HEK293 (cell line): Measurements from ENCODE around the gene TCEAL1.

Source experiments
- ZNF560 ChIP-seq: fragments of 450-650 bp; formaldehyde crosslinking; IDR thresholded peaks from 2 replicates; pipeline ENCODE4 v1.5.1; 2017; ENCODE audit warnings: missing biosample characterization, missing genetic modification characterization, borderline replicate concordance
- TF ChIP-seq, protein P1 (sequence below): fragments of 450-650 bp; formaldehyde crosslinking; IDR thresholded peaks from 2 replicates; pipeline ENCODE4 v1.5.1; 2016; ENCODE audit warnings: missing biosample characterization, missing genetic modification characterization
- TF ChIP-seq, protein P2 (sequence below): fragments of 450-650 bp; formaldehyde crosslinking; IDR thresholded peaks from 2 replicates; pipeline ENCODE4 v1.5.1; 2016; ENCODE audit warnings: missing biosample characterization, missing genetic modification characterization
- TF ChIP-seq, protein P3 (sequence below): fragments of 450-650 bp; formaldehyde crosslinking; IDR thresholded peaks from 2 replicates; pipeline ENCODE4 v1.5.1; 2016; ENCODE audit warnings: missing biosample characterization, missing genetic modification characterization

DNA sequence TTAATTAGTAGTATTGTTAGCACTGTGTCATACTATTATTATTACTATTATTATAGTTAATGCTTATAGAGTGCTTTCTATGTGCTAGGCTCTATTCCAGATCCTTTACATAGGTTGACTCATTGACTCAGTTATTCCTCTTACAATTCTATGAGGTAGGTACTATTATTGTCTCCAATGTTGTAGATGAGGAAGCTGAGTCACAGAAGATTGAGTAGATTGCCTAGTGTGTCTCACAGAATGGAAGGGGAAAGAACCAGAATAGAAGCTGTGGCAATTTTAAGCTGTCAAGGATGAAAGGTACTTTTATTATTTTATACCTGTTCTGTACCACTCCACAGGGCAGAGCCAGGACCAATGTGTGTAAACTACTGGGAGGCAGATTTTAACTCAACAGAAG lies 1.9 kb upstream of the TCEAL1 start:
- TF ChIP-seq ZNF560 (tag by site-specific recombination): no peak
- TF ChIP-seq, protein P1, sequence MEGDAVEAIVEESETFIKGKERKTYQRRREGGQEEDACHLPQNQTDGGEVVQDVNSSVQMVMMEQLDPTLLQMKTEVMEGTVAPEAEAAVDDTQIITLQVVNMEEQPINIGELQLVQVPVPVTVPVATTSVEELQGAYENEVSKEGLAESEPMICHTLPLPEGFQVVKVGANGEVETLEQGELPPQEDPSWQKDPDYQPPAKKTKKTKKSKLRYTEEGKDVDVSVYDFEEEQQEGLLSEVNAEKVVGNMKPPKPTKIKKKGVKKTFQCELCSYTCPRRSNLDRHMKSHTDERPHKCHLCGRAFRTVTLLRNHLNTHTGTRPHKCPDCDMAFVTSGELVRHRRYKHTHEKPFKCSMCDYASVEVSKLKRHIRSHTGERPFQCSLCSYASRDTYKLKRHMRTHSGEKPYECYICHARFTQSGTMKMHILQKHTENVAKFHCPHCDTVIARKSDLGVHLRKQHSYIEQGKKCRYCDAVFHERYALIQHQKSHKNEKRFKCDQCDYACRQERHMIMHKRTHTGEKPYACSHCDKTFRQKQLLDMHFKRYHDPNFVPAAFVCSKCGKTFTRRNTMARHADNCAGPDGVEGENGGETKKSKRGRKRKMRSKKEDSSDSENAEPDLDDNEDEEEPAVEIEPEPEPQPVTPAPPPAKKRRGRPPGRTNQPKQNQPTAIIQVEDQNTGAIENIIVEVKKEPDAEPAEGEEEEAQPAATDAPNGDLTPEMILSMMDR: no peak
- TF ChIP-seq, protein P2, sequence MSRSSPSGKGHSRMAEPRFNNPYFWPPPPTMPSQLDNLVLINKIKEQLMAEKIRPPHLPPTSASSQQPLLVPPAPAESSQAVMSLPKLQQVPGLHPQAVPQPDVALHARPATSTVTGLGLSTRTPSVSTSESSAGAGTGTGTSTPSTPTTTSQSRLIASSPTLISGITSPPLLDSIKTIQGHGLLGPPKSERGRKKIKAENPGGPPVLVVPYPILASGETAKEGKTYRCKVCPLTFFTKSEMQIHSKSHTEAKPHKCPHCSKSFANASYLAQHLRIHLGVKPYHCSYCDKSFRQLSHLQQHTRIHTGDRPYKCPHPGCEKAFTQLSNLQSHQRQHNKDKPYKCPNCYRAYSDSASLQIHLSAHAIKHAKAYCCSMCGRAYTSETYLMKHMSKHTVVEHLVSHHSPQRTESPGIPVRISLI (tag by site-specific recombination): no peak
- TF ChIP-seq, protein P3, sequence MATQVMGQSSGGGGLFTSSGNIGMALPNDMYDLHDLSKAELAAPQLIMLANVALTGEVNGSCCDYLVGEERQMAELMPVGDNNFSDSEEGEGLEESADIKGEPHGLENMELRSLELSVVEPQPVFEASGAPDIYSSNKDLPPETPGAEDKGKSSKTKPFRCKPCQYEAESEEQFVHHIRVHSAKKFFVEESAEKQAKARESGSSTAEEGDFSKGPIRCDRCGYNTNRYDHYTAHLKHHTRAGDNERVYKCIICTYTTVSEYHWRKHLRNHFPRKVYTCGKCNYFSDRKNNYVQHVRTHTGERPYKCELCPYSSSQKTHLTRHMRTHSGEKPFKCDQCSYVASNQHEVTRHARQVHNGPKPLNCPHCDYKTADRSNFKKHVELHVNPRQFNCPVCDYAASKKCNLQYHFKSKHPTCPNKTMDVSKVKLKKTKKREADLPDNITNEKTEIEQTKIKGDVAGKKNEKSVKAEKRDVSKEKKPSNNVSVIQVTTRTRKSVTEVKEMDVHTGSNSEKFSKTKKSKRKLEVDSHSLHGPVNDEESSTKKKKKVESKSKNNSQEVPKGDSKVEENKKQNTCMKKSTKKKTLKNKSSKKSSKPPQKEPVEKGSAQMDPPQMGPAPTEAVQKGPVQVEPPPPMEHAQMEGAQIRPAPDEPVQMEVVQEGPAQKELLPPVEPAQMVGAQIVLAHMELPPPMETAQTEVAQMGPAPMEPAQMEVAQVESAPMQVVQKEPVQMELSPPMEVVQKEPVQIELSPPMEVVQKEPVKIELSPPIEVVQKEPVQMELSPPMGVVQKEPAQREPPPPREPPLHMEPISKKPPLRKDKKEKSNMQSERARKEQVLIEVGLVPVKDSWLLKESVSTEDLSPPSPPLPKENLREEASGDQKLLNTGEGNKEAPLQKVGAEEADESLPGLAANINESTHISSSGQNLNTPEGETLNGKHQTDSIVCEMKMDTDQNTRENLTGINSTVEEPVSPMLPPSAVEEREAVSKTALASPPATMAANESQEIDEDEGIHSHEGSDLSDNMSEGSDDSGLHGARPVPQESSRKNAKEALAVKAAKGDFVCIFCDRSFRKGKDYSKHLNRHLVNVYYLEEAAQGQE (tag by site-specific recombination): no peak
